ENCODE data around the gene C1orf185. TPM values are rescaled to one million over a fixed set of nuclear protein-coding genes. Genes with fewer than 3 reads are reported as not detected.

Gene C1orf185
- not detected for total RNA-seq

- H3K9me3 Mint-ChIP-seq (ENCODE audit: insufficient read depth) = no peaks in the 10 kb centered on the region
- no peak for DNase-seq
- ATAC-seq = no peak
- H3K27ac Mint-ChIP-seq = no peak within 1 kb of the TSS
- POLR2A ChIA-PET = no interaction called here
- CTCF ChIA-PET = interaction anchor here (1.5 kb wide), 1 partner anchor 87 kb away, joined by 3 read pairs; no protein-coding TSS in a partner anchor
- no peaks in the 10 kb centered on the region for H3K36me3 Mint-ChIP-seq (ENCODE audit: low read depth)
- H3K27me3 Mint-ChIP-seq (ENCODE audit: low read depth) = peaks cover 4% of the 10 kb centered on the region
- H3K4me3 Mint-ChIP-seq = no peak within 1 kb of the TSS
- H3K4me1 Mint-ChIP-seq (ENCODE audit: low read depth) = no peaks in the 10 kb centered on the region
Observed at GRCh38 chr1:51101976-51102375, at the start of gene C1orf185. C1orf185 (plus strand) TSS chr1:51102228; CDS start chr1:51102234, 6 bp downstream.

- Mint-ChIP-seq H3K4me1 (ENCODE audit: low read depth) (no peaks in the 10 kb centered on the region), H3K36me3 (ENCODE audit: low read depth) (no peaks in the 10 kb centered on the region), H3K9me3 (ENCODE audit: insufficient read depth) (no peaks in the 10 kb centered on the region), H3K27me3 (ENCODE audit: low read depth) (peaks cover 3% of the 10 kb centered on the region), H3K4me3 (no peak overlapping the region), H3K27ac (no peak overlapping the region)
- ChIA-PET CTCF (no interaction called here), POLR2A (no interaction called here)
- DNase-seq (no peak), ATAC-seq (no peak)
Observed at GRCh38 chr1:51058858-51059257, 43.2 kb upstream of the C1orf185 start.

- Mint-ChIP-seq H3K27ac (no peak overlapping the region), H3K36me3 (ENCODE audit: low read depth) (no peaks in the 10 kb centered on the region), H3K9me3 (ENCODE audit: insufficient read depth) (no peaks in the 10 kb centered on the region), H3K4me3 (no peak overlapping the region), H3K4me1 (ENCODE audit: low read depth) (no peaks in the 10 kb centered on the region), H3K27me3 (ENCODE audit: low read depth) (peaks cover 6% of the 10 kb centered on the region)
- DNase-seq = no peak
- CTCF ChIA-PET = no interaction called here
- ATAC-seq = no peak
- POLR2A ChIA-PET = no interaction called here
Observed at GRCh38 chr1:51061231-51061918, 40.7 kb upstream of the C1orf185 start.

GRCh38 chr1:51063121-51063520, 38.9 kb upstream of the C1orf185 start:
- Mint-ChIP-seq H3K4me3 (no peak overlapping the region), H3K4me1 (ENCODE audit: low read depth) (no peaks in the 10 kb centered on the region), H3K36me3 (ENCODE audit: low read depth) (no peaks in the 10 kb centered on the region), H3K27me3 (ENCODE audit: low read depth) (peaks cover 3% of the 10 kb centered on the region), H3K27ac (no peak overlapping the region), H3K9me3 (ENCODE audit: insufficient read depth) (no peaks in the 10 kb centered on the region)
- no peak for ATAC-seq
- DNase-seq = no peak
- ChIA-PET CTCF (no interaction called here), POLR2A (no interaction called here)

- no peaks in the 10 kb centered on the region for H3K36me3 Mint-ChIP-seq (ENCODE audit: low read depth)
- H3K27ac Mint-ChIP-seq = no peak overlapping the region
- DNase-seq = no peak
- no peak overlapping the region for H3K4me3 Mint-ChIP-seq
- H3K27me3 Mint-ChIP-seq (ENCODE audit: low read depth) = peaks cover 20% of the 10 kb centered on the region
- ChIA-PET CTCF (no interaction called here), POLR2A (no interaction called here)
- H3K4me1 Mint-ChIP-seq (ENCODE audit: low read depth) = no peaks in the 10 kb centered on the region
- ATAC-seq = no peak
- no peaks in the 10 kb centered on the region for H3K9me3 Mint-ChIP-seq (ENCODE audit: insufficient read depth)
Observed at GRCh38 chr1:51070011-51070410, 32.0 kb upstream of the C1orf185 start.

GRCh38 chr1:51070640-51071039, 31.4 kb upstream of the C1orf185 start:
- Mint-ChIP-seq H3K27me3 (ENCODE audit: low read depth) (peaks cover 21% of the 10 kb centered on the region), H3K9me3 (ENCODE audit: insufficient read depth) (no peaks in the 10 kb centered on the region), H3K27ac (no peak overlapping the region), H3K4me1 (ENCODE audit: low read depth) (no peaks in the 10 kb centered on the region), H3K36me3 (ENCODE audit: low read depth) (no peaks in the 10 kb centered on the region), H3K4me3 (no peak overlapping the region)
- no peak for DNase-seq
- ChIA-PET CTCF (no interaction called here), POLR2A (no interaction called here)
- no peak for ATAC-seq

- Mint-ChIP-seq H3K4me1 (ENCODE audit: low read depth) (no peaks in the 10 kb centered on the region), H3K4me3 (no peak overlapping the region), H3K9me3 (ENCODE audit: insufficient read depth) (no peaks in the 10 kb centered on the region), H3K27ac (no peak overlapping the region), H3K36me3 (ENCODE audit: low read depth) (no peaks in the 10 kb centered on the region), H3K27me3 (ENCODE audit: low read depth) (peaks cover 19% of the 10 kb centered on the region)
- ChIA-PET POLR2A (no interaction called here), CTCF (no interaction called here)
- DNase-seq = no peak
- ATAC-seq = no peak
Observed at GRCh38 chr1:51071291-51072042, 30.6 kb upstream of the C1orf185 start.

- Mint-ChIP-seq H3K27ac (no peak overlapping the region), H3K27me3 (ENCODE audit: low read depth) (peaks cover 19% of the 10 kb centered on the region), H3K4me3 (no peak overlapping the region), H3K36me3 (ENCODE audit: low read depth) (no peaks in the 10 kb centered on the region), H3K4me1 (ENCODE audit: low read depth) (no peaks in the 10 kb centered on the region), H3K9me3 (ENCODE audit: insufficient read depth) (no peaks in the 10 kb centered on the region)
- DNase-seq = no peak
- POLR2A ChIA-PET = no interaction called here
- ATAC-seq = no peak
- CTCF ChIA-PET = no interaction called here
Observed at GRCh38 chr1:51072043-51072439, 30.0 kb upstream of the C1orf185 start.

- H3K36me3 Mint-ChIP-seq (ENCODE audit: low read depth) = no peaks in the 10 kb centered on the region
- no peak for DNase-seq
- POLR2A ChIA-PET = no interaction called here
- no peak overlapping the region for H3K4me3 Mint-ChIP-seq
- H3K4me1 Mint-ChIP-seq (ENCODE audit: low read depth) = no peaks in the 10 kb centered on the region
- H3K27ac Mint-ChIP-seq = no peak overlapping the region
- ATAC-seq = no peak
- no peaks in the 10 kb centered on the region for H3K9me3 Mint-ChIP-seq (ENCODE audit: insufficient read depth)
- CTCF ChIA-PET = no interaction called here
- peaks cover 19% of the 10 kb centered on the region for H3K27me3 Mint-ChIP-seq (ENCODE audit: low read depth)
Observed at GRCh38 chr1:51072651-51073050, 29.4 kb upstream of the C1orf185 start.

- Mint-ChIP-seq H3K27ac (no peak overlapping the region), H3K4me1 (ENCODE audit: low read depth) (no peaks in the 10 kb centered on the region), H3K4me3 (no peak overlapping the region), H3K9me3 (ENCODE audit: insufficient read depth) (no peaks in the 10 kb centered on the region), H3K36me3 (ENCODE audit: low read depth) (no peaks in the 10 kb centered on the region), H3K27me3 (ENCODE audit: low read depth) (peaks cover 18% of the 10 kb centered on the region)
- ATAC-seq (no peak), DNase-seq (no peak)
- CTCF ChIA-PET = no interaction called here
- POLR2A ChIA-PET = no interaction called here
Observed at GRCh38 chr1:51073456-51073855, 28.6 kb upstream of the C1orf185 start.

- Mint-ChIP-seq H3K27me3 (ENCODE audit: low read depth) (peaks cover 33% of the 10 kb centered on the region), H3K27ac (no peak overlapping the region), H3K36me3 (ENCODE audit: low read depth) (no peaks in the 10 kb centered on the region), H3K4me3 (no peak overlapping the region), H3K9me3 (ENCODE audit: insufficient read depth) (no peaks in the 10 kb centered on the region), H3K4me1 (ENCODE audit: low read depth) (no peaks in the 10 kb centered on the region)
- DNase-seq = no peak
- POLR2A ChIA-PET = no interaction called here
- ATAC-seq = no peak
- CTCF ChIA-PET = interaction anchor here (1.4 kb wide), 1 partner anchor 102 kb away, joined by 3 read pairs; no protein-coding TSS in a partner anchor
Observed at GRCh38 chr1:51086496-51087271, 15.3 kb upstream of the C1orf185 start.

GRCh38 chr1:51088474-51088873, 13.6 kb upstream of the C1orf185 start:
- Mint-ChIP-seq H3K9me3 (ENCODE audit: insufficient read depth) (no peaks in the 10 kb centered on the region), H3K36me3 (ENCODE audit: low read depth) (no peaks in the 10 kb centered on the region), H3K4me1 (ENCODE audit: low read depth) (no peaks in the 10 kb centered on the region), H3K27ac (no peak overlapping the region), H3K4me3 (no peak overlapping the region), H3K27me3 (ENCODE audit: low read depth) (peaks cover 32% of the 10 kb centered on the region)
- CTCF ChIA-PET = interaction anchor here (0.7 to 1.1 kb wide), 4 partner anchors 29 to 314 kb away, joined by 3 to 4 read pairs (median 3); no protein-coding TSS in a partner anchor
- POLR2A ChIA-PET = no interaction called here
- no peak for DNase-seq
- ATAC-seq = no peak

All from activated CD8-positive, alpha-beta T cell treated with anti-CD3 and anti-CD28 coated beads, Interleukin-2, amount 10 ng/mL, durations not matched to agents 7 days and 5 days (primary cell).